GM12865 (cell line): Measurements from ENCODE around the gene EXT2.

ENCODE experiments used
- DNase-seq: peaks from one replicate; pipeline ENCODE4 v3.0.0; 2010; ENCODE audit warnings: low read depth
- H3K4me3 ChIP-seq: 2 replicates; pipeline ENCODE4 v1.5.1; 2011; ENCODE audit warnings: mild to moderate bottlenecking, low read depth, low read length, control low read depth
- TF ChIP-seq, protein P1 (sequence below): IDR thresholded peaks from 2 replicates; pipeline ENCODE4 v1.5.1; 2011; ENCODE audit warnings: low read length, control low read depth, low read depth, inconsistent platforms; ENCODE audit not compliant: insufficient read depth; ENCODE audit errors: missing control alignments

Gene EXT2

DNA sequence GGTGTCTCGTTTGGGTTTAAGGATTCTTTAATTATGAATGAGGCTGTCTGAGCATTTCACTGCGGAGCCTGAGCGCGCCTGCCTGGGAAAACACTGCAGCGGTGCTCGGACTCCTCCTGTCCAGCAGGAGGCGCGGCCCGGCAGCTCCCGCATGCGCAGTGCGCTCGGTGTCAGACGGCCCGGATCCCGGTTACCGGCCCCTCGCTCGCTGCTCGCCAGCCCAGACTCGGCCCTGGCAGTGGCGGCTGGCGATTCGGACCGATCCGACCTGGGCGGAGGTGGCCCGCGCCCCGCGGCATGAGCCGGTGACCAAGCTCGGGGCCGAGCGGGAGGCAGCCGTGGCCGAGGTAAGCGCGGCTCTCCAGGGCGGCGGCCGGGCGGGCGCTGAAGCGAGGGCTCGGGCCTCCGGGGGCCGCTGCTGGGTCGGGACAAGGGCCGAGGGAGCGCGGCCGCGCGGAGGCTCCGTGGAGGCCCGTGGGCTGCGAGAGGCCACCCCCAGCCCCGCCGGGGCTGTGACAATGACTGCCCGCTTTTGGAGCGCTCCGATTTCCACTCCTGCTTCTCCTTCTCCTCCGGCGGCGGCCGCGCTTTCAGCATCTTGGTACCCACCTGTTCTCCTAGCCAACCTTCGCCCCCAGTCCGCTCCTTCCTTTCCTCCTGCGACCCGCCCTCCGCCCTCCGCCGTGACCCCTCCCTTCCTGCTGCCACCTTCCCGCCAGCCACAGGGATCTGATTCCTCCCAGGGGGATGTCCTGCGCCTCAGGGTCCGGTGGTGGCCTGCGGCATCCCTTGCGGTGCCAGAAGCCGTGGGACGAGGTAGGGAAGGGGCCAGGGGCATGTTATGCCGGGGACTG is at the start of gene EXT2:
Gene EXT2 (plus strand): TSS at position 173 of the 854 bp plus-strand sequence. CDS start 12,035 bp downstream, outside the sequence.
- TF ChIP-seq, protein P1, sequence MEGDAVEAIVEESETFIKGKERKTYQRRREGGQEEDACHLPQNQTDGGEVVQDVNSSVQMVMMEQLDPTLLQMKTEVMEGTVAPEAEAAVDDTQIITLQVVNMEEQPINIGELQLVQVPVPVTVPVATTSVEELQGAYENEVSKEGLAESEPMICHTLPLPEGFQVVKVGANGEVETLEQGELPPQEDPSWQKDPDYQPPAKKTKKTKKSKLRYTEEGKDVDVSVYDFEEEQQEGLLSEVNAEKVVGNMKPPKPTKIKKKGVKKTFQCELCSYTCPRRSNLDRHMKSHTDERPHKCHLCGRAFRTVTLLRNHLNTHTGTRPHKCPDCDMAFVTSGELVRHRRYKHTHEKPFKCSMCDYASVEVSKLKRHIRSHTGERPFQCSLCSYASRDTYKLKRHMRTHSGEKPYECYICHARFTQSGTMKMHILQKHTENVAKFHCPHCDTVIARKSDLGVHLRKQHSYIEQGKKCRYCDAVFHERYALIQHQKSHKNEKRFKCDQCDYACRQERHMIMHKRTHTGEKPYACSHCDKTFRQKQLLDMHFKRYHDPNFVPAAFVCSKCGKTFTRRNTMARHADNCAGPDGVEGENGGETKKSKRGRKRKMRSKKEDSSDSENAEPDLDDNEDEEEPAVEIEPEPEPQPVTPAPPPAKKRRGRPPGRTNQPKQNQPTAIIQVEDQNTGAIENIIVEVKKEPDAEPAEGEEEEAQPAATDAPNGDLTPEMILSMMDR, result peak; percentile 94
- H3K4me3 ChIP-seq, result peak within 1 kb of the TSS; percentile 65
- DNase-seq, result peak; percentile 90

DNA sequence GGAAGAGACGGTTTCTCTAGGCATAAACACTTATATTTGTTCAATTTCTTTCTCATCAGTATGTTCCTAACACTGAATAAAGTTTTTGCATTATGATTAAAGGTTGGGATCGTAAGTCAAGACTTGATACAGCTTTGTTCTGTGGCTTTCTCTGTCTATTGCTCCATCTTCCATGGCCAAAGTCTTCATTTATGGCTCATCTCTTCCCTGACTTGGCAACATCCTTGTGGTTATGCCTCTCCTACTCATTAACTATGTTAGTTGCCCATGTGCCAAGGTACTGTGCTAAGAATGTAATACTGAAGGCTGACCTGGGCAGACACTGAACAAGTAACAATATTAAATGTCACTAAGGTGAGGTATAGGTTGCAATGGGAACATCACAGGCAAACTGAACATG is 49.3 kb upstream of the EXT2 start:
- TF ChIP-seq, protein P1, result no peak
- no peak overlapping the region for H3K4me3 ChIP-seq
- DNase-seq, result no peak

GRCh38 chr11:44047298-44047697 is 48.2 kb upstream of the EXT2 start:
- no peak for DNase-seq
- H3K4me3 ChIP-seq, result no peak overlapping the region
- TF ChIP-seq, protein P1, result no peak

GRCh38 chr11:44047931-44048431 is 47.5 kb upstream of the EXT2 start, which contains the start of gene ACCSL:
Gene ACCSL, plus strand, starts transcription at chr11:44047981. Its CDS starts 56 bp downstream, at chr11:44048037.
- TF ChIP-seq, protein P1, result no peak
- no peak for DNase-seq
- no peak within 1 kb of the TSS for H3K4me3 ChIP-seq

DNA sequence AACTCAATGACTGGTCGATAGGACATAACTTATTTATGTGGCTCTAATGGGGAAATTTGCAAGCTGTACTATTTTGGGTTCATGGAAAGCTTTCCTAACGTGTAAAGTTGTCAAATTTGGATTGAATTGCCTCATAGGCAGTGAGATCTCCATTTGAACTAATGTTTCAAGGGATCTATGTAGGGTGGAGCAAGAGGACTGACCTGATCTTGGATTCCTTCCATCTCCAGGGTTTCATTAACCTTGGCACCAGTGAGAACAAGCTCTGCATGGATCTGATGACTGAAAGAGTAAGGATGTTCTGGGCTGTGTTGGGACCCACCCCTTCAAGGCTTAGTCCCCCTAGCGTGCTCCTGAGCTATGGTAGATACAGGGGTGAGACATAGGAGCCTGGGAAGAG is 45.6 kb upstream of the EXT2 start:
- no peak for DNase-seq
- H3K4me3 ChIP-seq, result no peak overlapping the region
- TF ChIP-seq, protein P1, result no peak

GRCh38 chr11:44051171-44051570 is 44.3 kb upstream of the EXT2 start:
- no peak overlapping the region for H3K4me3 ChIP-seq
- TF ChIP-seq, protein P1, result no peak
- no peak for DNase-seq
